RWPE1 (cell line): Measurements from ENCODE around the gene NKX2-4.

ENCODE experiments used
- CTCF ChIA-PET: fragments of 350-600 bp; sonication (Branson Sonifier 250); formaldehyde crosslinking; extraction: SDS; loops from one replicate; lab custom pipeline; 2021; lab: Yijun Ruan, JAX
- POLR2A ChIA-PET: fragments of 400-600 bp; formaldehyde crosslinking; extraction: SDS; loops from one replicate; lab custom pipeline; 2020; ENCODE audit warnings: antibody characterized with exemption; ENCODE audit not compliant: low non-redundant PET; lab: Yijun Ruan, JAX
- DNase-seq: peaks from one replicate; pipeline ENCODE4 v3.0.0; 2012; ENCODE audit warnings: low spot score
- H3K27ac ChIP-seq: fragments of 450-650 bp; 2 replicates; pipeline ENCODE4 v1.5.1; 2017
- CTCF ChIP-seq: fragments of 450-650 bp; conservative IDR thresholded peaks from 2 replicates; pipeline ENCODE4 v1.5.1; 2017; ENCODE audit warnings: low read depth, mild to moderate bottlenecking

NKX2-4 gene

GRCh38 chr20:21389368-21389767, 8.0 kb downstream of the NKX2-4 start:
- CTCF ChIA-PET = no interaction called here
- POLR2A ChIA-PET = no interaction called here
- H3K27ac ChIP-seq = no peak overlapping the region
- DNase-seq = no peak
- no peak for TF ChIP-seq CTCF

GRCh38 chr20:21388566-21388965, 8.8 kb downstream of the NKX2-4 start:
- ChIA-PET POLR2A (no interaction called here), CTCF (no interaction called here)
- no peak for DNase-seq
- H3K27ac ChIP-seq = no peak overlapping the region
- TF ChIP-seq CTCF = no peak

- no peak for TF ChIP-seq CTCF
- H3K27ac ChIP-seq = no peak overlapping the region
- no peak for DNase-seq
- ChIA-PET POLR2A (no interaction called here), CTCF (interaction anchor here (1.0 kb wide), 1 partner anchor 117 kb away, joined by 3 read pairs; no protein-coding TSS in a partner anchor)
Observed at GRCh38 chr20:21387528-21387927, 9.8 kb downstream of the NKX2-4 start.

- POLR2A ChIA-PET = no interaction called here
- no peak for DNase-seq
- no peak for TF ChIP-seq CTCF
- no peak overlapping the region for H3K27ac ChIP-seq
- CTCF ChIA-PET = interaction anchor here (0.5 kb wide), 1 partner anchor 522 kb away, joined by 3 read pairs; no protein-coding TSS in a partner anchor
Observed at GRCh38 chr20:21386111-21386510, 11.2 kb downstream of the NKX2-4 start.

- ChIA-PET POLR2A (no interaction called here), CTCF (interaction anchor here (1.0 kb wide), 1 partner anchor 148 kb away, joined by 5 read pairs; no protein-coding TSS in a partner anchor)
- DNase-seq = no peak
- no peak for TF ChIP-seq CTCF
- H3K27ac ChIP-seq = no peak overlapping the region
Observed at GRCh38 chr20:21384308-21384892, 12.9 kb downstream of the NKX2-4 start.

GRCh38 chr20:21381619-21382018, 15.7 kb downstream of the NKX2-4 start:
- POLR2A ChIA-PET = no interaction called here
- TF ChIP-seq CTCF = no peak
- DNase-seq = no peak
- H3K27ac ChIP-seq = no peak overlapping the region
- CTCF ChIA-PET = no interaction called here
